Kidney (tissue), 14 donors: ENCODE results near the gene FMN2. TPM values are rescaled to one million over a fixed set of nuclear protein-coding genes. Genes with fewer than 3 reads are reported as not detected.

Experiments
- DNase-seq, 5 donors: peaks; one replicate each; pipeline ENCODE4 v3.0.0-alpha.2; 2013 to 2020
- FAIRE-seq: peaks from 2 replicates; lab custom pipeline; 2012; peaks lifted over from hg19 to GRCh38; lab: Jason Lieb, UNC
- H3K27ac ChIP-seq, 2 donors: one replicate each; pipeline ENCODE4 v1.7.0; 2013; ENCODE audit warnings: low read depth in 2 of 2, low read length in 2 of 2, inconsistent platforms in 1 of 2
- H3K27me3 ChIP-seq: one replicate; pipeline ENCODE4 v1.7.1; 2013; ENCODE audit warnings: low read length, inconsistent platforms; ENCODE audit not compliant: control insufficient read depth, insufficient read depth
- H3K36me3 ChIP-seq, 3 donors: one replicate each; pipeline versions ENCODE4 v1.7.0 to v1.7.1; 2013; ENCODE audit warnings: low read length in 3 of 3, control low read depth in 1 of 3, inconsistent platforms in 1 of 3; ENCODE audit not compliant: insufficient read depth in 3 of 3, control insufficient read depth in 2 of 3
- H3K4me1 ChIP-seq, 3 donors: one replicate each; pipeline versions ENCODE4 v1.7.0 to v1.7.1; 2013; ENCODE audit warnings: low read length in 3 of 3, inconsistent platforms in 1 of 3, low read depth in 1 of 3; ENCODE audit not compliant: control insufficient read depth in 2 of 3, insufficient read depth in 2 of 3
- H3K4me3 ChIP-seq, 3 donors: one replicate each; pipeline versions ENCODE4 v1.7.0 to v1.8.1; 2013; ENCODE audit warnings: low read length in 3 of 3, control low read depth in 1 of 3, inconsistent platforms in 1 of 3
- H3K9ac ChIP-seq, 3 donors: one replicate each; pipeline versions ENCODE4 v1.7.0 to v1.7.1; 2013; ENCODE audit warnings: low read length in 3 of 3, control low read depth in 1 of 3, inconsistent platforms in 1 of 3
- H3K9me3 ChIP-seq, 3 donors: one replicate each; pipeline versions ENCODE4 v1.7.0 to v1.7.1; 2013; ENCODE audit warnings: low read length in 3 of 3, control low read depth in 1 of 3, inconsistent platforms in 1 of 3; ENCODE audit not compliant: control insufficient read depth in 2 of 3, insufficient read depth in 1 of 3
- intact Hi-C: fragments of 100-400 bp; cut with DNase I; formaldehyde crosslinking; loops from one replicate; pipeline ENCODE4 v1.11.1; 2022
- polyA plus RNA-seq: library from polyadenylated mRNA; stranded (reverse); fragments of 350-450 nt; fragmentation: Illumina TruSeq; extraction: RNeasy Lipid Tissue Mini Kit (QIAGEN cat#74804); gene quantifications from one replicate; pipeline ENCODE4 v1.2.3, GENCODE V29; 2014; ENCODE audit warnings: low read depth, low replicate concordance; ENCODE audit not compliant: insufficient read depth
- total RNA-seq: library from RNA; stranded (reverse); fragmentation: NEBNext Ultra II Directional; extraction: Animal tissue kit (Norgen Biotek cat#: 25700); gene quantifications from one replicate; pipeline ENCODE4 v1.2.1, GENCODE V29; 2021
- TF ChIP-seq, protein P1 (sequence below): IDR thresholded peaks from 3 replicates; pipeline ENCODE4 v1.5.1; 2012; ENCODE audit warnings: mild to moderate bottlenecking, moderate library complexity, borderline replicate concordance; ENCODE audit not compliant: insufficient read depth; ENCODE audit errors: extremely low read depth
- donor health status: control.
- donor health status: control.
- donor health status: control.
- donor health status: control.
- donor health status: control.
- donor health status: DM: yes; HTN: yes; CAD: no.
- donor health status: Normal renal cell carcinoma (clear cell type).

The FMN2 gene
- total and polyA plus RNA-seq, 2 donors from 2014 or later, result 0.06 to 3.4 TPM

DNA sequence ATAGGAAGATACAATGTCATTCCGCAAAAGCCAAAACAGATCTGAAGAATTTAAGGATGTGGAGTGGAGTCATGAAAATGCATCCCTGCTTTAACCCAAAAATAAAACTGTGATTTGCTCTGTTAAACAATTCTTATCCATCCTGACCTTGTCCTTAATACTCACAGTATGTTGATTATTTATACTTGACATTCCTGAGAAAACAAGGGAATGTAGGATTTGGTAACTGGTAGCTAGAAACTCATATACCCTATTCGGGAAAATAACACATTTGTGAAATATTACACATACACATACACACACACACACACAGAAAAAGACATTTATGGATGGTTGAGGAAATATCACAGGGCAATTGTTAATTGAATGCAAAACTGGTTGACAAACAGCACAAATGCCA, 80.2 kb downstream of the FMN2 start:
- Histone ChIP-seq H3K27me3 (no peaks in the 10 kb centered on the region), H3K9ac (no peak overlapping the region), H3K4me3 (no peak overlapping the region), H3K9me3 (no peaks in the 10 kb centered on the region), H3K27ac (no peak overlapping the region), H3K4me1 (no peaks in the 10 kb centered on the region), H3K36me3 (no peaks in the 10 kb centered on the region)
- TF ChIP-seq, protein P1, sequence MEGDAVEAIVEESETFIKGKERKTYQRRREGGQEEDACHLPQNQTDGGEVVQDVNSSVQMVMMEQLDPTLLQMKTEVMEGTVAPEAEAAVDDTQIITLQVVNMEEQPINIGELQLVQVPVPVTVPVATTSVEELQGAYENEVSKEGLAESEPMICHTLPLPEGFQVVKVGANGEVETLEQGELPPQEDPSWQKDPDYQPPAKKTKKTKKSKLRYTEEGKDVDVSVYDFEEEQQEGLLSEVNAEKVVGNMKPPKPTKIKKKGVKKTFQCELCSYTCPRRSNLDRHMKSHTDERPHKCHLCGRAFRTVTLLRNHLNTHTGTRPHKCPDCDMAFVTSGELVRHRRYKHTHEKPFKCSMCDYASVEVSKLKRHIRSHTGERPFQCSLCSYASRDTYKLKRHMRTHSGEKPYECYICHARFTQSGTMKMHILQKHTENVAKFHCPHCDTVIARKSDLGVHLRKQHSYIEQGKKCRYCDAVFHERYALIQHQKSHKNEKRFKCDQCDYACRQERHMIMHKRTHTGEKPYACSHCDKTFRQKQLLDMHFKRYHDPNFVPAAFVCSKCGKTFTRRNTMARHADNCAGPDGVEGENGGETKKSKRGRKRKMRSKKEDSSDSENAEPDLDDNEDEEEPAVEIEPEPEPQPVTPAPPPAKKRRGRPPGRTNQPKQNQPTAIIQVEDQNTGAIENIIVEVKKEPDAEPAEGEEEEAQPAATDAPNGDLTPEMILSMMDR, result no peak
- FAIRE-seq, result no peak
- intact Hi-C loops, result no loop called here
- DNase-seq, result no peak

DNA sequence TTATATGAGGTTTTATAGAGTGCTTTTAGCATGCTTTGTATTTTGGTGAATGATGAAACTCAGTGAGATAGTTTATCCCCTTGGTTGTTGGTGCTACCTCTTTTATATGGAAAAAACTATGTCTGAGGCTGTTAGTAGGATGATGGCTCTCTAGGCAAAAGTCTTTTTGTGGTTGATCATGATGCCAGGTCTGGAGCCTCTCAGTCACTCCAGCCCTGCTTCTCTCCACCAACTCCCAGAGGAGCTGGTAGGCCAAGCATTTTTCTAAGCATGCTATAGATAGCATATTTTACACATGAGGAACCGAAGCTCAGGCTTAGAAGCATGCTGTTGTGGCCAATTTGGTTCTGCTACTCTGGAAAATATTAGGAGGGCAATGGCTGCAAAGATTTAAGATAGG, 82.2 kb downstream of the FMN2 start:
- no peaks in the 10 kb centered on the region for H3K27me3 ChIP-seq
- no peaks in the 10 kb centered on the region for H3K9me3 ChIP-seq
- no peaks in the 10 kb centered on the region for H3K36me3 ChIP-seq
- H3K4me3 ChIP-seq, result no peak overlapping the region
- no peaks in the 10 kb centered on the region for H3K4me1 ChIP-seq
- no peak for FAIRE-seq
- no peak for DNase-seq
- intact Hi-C loops, result no loop called here
- H3K9ac ChIP-seq, result no peak overlapping the region
- TF ChIP-seq, protein P1, result no peak
- H3K27ac ChIP-seq, result no peak overlapping the region

- no peaks in the 10 kb centered on the region for H3K9me3 ChIP-seq
Measured at GRCh38 chr1:240174734-240175133, 83.1 kb downstream of the FMN2 start.

More at GRCh38 chr1:240174734-240175133, 83.1 kb downstream of the FMN2 start:
- no peak for FAIRE-seq
- TF ChIP-seq, protein P1, result no peak
- no peak overlapping the region for H3K4me3 ChIP-seq
- intact Hi-C loops, result no loop called here
- H3K9ac ChIP-seq, result no peak overlapping the region
- H3K27ac ChIP-seq, result no peak overlapping the region
- H3K4me1 ChIP-seq, result no peaks in the 10 kb centered on the region
- H3K27me3 ChIP-seq, result no peaks in the 10 kb centered on the region
- DNase-seq, result no peak
- no peaks in the 10 kb centered on the region for H3K36me3 ChIP-seq
